ENCODE data around the gene NDUFA5.
"Not testable (repeated sequence)": the region's sequence is repeated elsewhere in the genome, so short reads cannot be mapped to it uniquely, and the experiment has no call there.

The NDUFA5 gene

GRCh38 chr7:123555484-123555883, 2.1 kb downstream of the NDUFA5 start:
- no peak for DNase-seq

- DNase-seq, result no peak
Observed at GRCh38 chr7:123553159-123553558, 4.5 kb downstream of the NDUFA5 start.

GRCh38 chr7:123552641-123553040, 5.0 kb downstream of the NDUFA5 start:
- DNase-seq, result no peak

DNA sequence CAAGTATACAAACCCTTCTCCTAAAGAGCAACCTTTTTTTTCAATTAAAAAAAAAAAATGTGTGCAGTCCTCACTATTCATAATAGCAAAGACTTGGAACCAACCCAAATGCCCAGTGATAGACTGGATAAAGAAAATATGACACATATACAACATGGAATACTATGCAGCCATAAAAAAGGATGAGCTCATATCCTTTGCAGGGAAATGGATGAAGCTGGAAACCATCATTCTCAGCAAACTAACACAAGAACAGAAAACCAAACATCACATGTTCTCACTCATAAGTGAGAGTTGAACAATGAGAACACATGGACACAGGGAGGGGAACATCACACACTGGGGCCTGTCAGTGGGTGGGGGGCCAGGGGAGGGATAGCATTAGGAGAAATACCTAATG, 5.5 kb downstream of the NDUFA5 start:
- not testable (repeated sequence) for DNase-seq

- DNase-seq, result no peak
Observed at GRCh38 chr7:123548406-123548805, 9.2 kb downstream of the NDUFA5 start.

DNA sequence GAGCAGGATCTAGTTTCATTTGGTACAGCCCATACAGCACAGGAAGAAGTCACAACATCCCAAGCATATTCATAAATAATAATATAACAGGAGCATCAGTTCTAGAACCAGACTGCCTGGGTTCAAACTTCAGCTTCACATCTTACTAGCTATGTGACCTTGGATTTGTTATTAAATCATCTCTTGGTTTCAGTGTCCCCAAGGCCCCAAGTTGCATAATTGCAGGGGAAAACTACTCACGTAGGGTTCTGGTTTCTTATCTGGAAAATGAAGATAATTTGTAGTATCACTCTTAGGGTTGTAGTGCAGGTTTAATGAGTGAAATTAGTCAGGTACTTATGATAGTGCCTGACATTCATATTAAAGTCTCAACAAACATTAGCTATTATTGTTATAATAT, 17.7 kb downstream of the NDUFA5 start:
- DNase-seq, result no peak

DNA sequence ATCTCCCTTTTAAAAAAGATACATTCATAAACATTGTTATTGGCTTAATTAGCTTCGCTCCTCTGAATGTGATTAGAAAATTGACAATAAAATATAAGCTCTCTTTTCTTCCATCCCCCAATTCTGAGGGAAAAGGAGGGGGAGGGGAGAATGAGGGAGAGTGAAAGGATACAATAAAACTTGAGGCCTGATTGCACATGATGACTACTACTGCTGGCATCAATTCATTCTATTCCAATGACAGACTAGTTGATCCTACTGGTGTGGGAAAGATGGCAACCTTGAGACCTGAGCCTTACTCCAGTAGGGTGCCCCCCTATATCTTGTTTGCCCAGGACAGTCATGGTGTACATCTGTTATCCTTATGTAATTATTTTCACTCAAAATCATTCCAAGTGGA, 18.7 kb downstream of the NDUFA5 start:
- DNase-seq, result no peak

- no peak for DNase-seq
Observed at GRCh38 chr7:123538189-123538714, 19.4 kb downstream of the NDUFA5 start.

DNA sequence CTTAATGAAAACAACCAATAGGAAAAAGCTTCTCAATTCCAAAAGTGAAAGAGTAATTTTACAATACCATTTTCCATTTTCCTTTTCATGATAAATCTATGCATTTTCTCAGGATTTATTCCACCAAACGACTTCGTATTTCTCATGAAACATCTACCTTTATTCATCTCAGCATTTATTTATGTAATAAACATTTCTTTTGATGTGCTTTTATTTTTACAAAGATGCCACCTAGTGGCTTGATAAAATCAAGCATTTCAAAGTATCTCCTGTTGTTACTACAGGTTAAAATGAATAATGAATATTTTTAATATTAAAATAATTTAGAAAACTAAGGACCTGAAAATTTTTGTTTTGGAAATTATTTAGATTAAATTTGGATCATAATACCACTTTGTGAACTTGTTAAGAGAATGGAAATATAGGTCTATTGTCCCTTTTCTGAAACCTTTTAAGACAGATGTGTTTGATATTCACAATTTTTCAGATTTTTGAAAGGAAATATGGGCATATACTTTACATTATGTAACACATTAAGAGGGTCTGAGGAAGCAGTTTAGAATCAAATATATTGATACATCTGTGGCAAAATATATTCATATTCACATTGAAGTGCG, 20.5 kb downstream of the NDUFA5 start:
- DNase-seq, result peak in 1 of 2 donors; percentile 49

GRCh38 chr7:123535517-123535916, 22.1 kb downstream of the NDUFA5 start:
- no peak for DNase-seq

DNA sequence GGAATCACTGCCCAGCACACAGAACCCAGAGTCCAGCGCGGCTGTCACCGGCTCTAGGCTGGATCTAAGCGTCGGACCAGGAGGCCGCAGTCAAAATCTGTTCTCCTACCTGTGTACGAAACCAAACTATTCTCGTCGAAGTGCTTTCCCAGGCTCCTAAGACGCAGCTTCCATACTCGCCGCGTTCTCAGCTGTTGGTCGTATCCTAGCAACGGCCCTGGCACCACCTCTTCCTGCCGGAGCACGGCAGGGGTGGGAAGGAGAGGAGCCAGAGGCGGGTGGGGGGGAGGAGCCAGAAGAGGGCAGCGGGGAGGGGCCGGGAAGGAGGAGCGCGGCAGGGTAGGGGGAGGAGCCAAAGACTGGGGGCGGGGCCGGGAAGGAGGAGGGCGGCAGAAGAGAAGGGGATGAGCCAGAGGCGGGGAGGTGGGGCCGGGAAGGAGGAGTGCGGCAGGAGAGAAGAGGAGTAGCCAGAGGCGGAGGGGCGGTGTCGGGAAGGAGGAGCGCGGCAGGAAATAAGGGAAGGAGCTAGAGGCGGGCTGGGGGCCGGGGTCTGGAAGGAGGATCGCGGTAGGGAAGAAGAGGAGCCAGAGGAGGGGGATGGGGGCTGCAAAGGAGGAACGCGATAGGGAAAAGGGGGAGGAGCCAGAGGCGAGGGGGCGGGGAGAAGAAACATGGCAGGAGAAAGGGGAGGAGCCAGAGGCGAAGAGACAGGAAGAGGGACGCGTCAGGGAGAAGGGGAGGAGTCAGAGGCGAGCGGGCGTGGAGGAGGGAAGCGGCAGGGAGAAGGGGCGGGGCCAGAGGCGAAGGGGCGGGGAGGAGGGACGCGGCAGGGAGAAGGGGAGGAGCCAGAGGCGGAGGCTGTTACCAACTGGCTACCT, 23.0 kb downstream of the NDUFA5 start, which contains the start of gene IQUB:
Gene IQUB, minus strand, starts transcription at position 213 of the 878 bp plus-strand sequence. CDS start 22,255 bp downstream, outside the sequence.
- peak; percentile 94 to 95 for DNase-seq

DNA sequence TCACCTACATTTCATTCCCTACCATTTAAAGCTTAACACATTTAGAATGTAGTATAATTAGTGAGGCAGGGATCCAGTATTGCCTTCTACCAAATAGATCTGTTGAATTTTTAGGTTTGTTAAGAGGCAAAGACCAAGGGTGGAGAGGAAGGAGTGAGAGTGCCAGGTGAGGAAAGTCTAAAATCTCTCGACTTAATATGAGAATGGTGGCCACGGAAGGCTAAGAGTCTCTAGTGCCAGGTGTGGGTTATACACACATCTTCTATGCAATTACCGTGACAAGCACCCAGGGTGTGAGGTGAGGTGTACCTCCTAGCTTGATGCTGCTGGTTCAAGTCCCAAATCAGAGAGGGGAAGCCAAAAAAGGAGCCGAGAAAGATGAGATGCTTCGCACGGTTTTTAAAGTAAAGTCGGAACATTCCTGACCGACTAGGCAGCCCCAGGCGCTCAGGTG, 23.7 kb downstream of the NDUFA5 start:
- DNase-seq, result peak in 1 of 2 donors; percentile 32

DNA sequence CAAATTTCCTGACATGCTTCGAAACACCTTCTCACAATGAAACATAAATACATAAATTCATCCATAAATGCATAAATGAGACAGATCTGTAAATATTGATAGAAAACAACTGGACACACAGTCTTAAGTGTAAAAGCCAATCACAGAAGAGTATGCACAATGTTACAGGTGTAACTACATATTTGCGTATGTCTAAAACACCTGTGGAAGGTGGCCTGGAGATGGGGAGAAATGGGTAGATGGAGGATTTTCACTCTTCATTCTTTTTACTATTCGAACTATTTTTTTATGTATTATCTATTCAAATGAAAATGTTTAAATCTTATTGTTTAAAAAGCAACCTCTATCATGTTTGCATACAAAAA, 24.1 kb downstream of the NDUFA5 start:
- no peak for DNase-seq

DNA sequence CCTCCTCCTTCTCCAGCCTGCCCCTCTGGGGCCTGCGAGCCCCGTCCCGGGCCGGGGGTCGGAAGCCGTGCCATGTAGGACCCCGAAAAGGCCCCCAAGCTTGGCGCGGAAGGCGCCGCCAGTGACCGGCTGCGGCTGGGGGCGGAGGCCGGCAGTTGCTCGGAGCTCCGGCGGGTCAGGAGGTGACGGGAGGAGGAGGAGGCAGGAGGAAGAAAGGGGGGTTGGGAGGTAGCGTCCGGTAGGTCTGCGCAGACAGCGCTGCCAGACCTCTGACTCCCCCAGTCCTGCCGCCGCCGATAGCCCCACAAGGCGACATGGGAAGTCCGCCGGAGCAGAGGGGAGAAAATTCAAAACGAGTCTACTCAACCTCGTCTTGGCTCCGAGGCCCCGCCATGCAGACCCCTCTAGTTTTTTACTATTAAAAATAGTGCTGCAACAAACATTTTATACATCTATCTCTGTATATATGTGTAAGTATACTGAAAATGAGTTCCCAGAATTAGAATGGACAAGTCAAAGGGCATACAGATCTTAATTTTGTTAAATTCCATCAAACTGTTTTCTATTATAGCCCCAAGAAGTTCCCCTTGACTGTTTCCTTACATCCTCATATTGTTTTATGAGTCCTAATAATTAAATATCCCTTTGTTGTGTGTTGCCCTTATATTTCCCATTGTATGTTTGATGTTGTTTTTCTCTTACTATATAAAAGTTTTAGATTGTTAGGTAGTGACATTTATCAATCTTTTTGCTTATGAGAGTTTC, 24.6 kb downstream of the NDUFA5 start:
- DNase-seq, result peak; percentile 38 to 39

- not testable (repeated sequence) for DNase-seq
Observed at GRCh38 chr7:123532343-123532742, 25.3 kb downstream of the NDUFA5 start.

GRCh38 chr7:123530035-123530591, 27.5 kb downstream of the NDUFA5 start:
- not testable (repeated sequence) for DNase-seq

- no peak for DNase-seq
Observed at GRCh38 chr7:123528265-123528664, 29.4 kb downstream of the NDUFA5 start.

GRCh38 chr7:123527712-123528225, 29.8 kb downstream of the NDUFA5 start:
- not testable (repeated sequence) for DNase-seq

- DNase-seq, result not testable (repeated sequence)
Observed at GRCh38 chr7:123526533-123526932, 31.1 kb downstream of the NDUFA5 start.

DNA sequence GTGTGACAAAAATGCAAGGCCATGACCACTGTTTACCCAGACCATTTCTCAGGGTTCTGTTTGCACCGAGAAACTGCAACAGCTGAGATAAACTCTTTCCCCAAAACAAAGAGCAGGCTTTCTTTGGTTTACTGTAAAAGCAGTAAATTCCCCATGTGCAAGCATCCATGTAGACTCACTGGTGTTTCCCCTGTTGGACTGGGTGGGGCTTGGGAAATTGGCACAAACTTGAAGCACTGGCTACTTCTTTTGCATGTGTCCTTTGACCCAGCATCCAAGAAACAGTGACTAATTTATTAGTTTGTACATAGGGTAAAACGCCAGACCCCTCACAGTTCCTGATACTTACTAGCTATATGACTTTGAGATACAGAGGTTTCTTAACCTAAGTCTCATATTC, 35.6 kb downstream of the NDUFA5 start:
- no peak for DNase-seq

- DNase-seq, result no peak
Observed at GRCh38 chr7:123505221-123505620, 52.4 kb downstream of the NDUFA5 start.

DNA sequence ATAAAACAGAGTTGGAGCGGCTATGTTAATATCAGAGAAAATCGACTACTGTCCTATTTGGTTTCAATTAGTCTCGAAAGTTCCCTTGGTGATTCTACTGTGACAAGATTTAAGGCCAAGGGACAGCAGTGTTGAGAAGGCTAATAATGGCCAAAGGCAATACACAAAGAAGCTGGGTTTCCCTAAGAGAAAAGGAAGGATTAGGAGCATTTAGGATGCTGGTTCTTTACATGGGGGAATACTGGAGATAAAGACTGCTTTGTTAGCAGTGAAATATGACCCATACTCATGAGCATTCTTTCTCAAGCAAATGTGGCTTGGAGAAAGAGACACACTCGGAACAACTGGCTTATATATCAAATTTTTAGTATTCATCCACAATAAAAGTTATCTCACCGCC, 55.4 kb downstream of the NDUFA5 start:
- no peak for DNase-seq
